Suppressor macrophage (primary cell): Measurements from ENCODE around the gene NR3C1.

ENCODE experiments used
- DNase-seq, 4 experiments: peaks; one replicate each; pipeline ENCODE4 v3.0.0-alpha.2; 2020 to 2022

The NR3C1 gene

GRCh38 chr5:143229896-143230675 is 173.4 kb downstream of the NR3C1 start:
- no peak for DNase-seq

DNA sequence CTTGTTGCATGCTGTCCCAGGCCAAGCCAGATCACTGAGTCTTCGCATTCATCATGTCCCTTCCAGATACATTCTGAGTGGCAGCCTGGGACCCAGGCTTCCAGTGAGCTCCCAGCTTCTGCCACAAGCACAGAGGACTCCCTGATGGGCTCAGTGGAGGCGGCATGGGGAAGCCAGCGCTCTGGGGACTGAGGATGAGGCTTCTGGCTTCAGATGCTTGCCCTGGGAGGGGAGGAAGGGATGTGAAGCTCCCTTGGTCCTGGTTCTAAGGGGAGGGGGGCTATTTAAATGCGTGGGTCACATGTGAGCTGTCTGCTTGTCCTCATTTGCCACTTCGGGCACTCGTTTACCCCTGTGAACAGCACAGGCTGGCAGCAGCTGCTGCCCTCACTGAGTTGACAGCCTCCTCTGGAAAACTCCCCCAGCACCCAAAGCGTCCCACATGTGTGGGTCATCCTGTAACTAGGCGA is 174.0 kb downstream of the NR3C1 start:
- DNase-seq = no peak

- no peak for DNase-seq
Measured at GRCh38 chr5:143228597-143229293, 174.7 kb downstream of the NR3C1 start.
